ENCODE results near the gene PCNX1.

PCNX1 gene

DNA sequence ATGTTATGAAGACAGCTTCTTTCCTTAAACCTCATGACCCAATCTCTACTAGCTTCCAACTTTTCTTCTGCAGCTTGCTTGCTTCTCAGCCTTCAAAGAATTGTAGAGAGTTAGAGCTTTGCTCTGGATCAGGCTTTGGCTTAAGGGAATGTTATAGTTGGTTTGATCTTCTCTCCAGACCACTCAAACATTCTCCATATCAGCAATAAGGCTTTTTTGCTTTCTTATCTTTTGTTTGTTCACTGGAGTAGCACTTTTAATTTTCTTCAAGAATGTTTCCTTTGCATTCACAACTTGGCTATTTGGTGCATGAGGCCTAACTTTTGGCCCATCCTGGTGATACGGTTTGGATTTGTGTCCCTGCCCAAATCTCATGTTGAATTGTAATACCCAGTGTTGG, 163.8 kb downstream of the PCNX1 start:
- no peak for DNase-seq (ENCODE audit: low read depth, low spot score)

DNA sequence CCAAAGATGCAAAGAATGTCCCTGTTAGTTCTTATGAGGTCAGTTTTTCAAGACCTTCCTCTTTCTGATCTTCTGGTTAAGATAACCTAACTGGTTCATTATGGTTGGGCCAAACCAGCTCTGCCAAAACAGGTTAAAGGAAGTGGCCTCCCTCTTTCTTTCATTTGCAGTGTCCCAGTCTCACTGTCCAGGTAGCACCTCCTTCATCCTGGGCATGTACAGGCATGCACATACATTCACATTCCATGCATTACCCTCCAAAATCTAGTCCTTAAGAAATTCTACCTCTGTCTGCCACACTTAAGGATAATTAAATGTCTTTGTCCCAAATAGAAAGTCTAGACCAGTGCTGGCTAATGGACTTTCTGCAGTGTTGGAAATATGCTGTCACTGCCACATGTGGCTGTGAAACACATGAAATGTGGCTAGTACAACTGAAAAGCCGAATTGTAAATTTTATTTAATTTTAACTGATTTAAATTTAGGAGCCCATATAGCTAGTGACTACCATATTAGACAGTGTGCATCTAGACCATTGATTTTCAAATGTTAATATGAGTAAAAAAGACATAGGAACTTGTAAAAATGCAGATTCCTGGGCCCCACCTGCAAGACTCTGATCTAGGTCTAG, 169.3 kb downstream of the PCNX1 start:
- no peak for DNase-seq (ENCODE audit: low read depth, low spot score)

DNA sequence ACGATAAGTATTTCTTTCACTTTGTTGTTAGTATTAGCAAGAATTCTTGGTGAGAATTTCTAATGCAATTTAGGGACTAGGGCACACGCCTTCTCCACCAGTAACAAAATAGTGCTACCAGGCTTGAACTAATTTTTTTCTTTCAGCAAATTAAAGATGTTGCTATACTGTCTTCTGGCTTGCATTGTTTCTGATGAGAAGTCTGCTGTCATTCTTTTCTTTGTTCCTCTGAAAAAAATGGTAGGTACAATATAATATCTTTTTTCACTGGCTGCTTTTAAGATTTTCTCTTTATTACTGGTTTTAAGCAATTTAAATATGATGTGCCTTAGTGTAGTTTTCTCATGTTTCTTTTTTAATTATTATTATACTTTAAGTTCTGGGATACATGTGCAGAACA, 171.2 kb downstream of the PCNX1 start:
- no peak for DNase-seq (ENCODE audit: low read depth, low spot score)

DNA sequence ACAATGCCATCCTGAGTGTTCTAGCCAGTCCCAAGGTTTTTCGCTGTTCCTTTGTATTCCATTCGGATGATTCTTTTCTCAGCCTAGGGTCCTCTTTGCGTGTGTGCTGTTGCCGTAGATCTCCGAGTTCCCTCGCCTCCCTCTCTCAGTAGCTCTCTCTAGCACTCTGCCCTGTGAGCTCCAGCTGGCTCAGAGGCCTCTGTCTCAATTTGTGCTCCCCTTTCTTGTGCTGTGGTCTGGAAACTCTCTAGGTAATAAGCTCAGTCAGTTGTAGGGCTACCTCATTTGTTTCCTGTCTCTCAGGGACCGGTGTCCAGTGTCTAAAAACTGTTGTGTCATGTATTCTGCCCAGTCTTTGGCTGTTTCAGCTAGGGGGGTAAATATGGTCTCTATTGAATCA, 179.3 kb downstream of the PCNX1 start:
- no peak for DNase-seq (ENCODE audit: low read depth, low spot score)

DNA sequence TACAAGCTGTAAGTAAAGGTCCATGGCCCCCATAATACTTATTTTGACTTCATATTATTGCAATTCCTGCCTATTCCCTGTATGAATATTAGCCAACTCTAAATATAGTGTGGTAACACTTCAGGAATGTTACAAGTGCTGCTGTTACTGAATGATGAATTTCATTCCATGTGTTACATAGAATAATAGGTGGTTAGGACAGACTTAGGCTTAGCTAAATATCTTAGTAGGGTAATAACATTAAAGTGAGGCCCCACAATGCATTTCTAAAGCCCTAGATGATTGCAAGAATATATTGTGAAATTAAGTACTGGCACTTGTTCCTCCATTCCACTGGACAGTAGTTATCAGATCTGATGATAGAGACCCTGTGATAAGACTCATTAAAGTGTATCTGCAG, 182.7 kb downstream of the PCNX1 start:
- no peak for DNase-seq (ENCODE audit: low read depth, low spot score)

DNA sequence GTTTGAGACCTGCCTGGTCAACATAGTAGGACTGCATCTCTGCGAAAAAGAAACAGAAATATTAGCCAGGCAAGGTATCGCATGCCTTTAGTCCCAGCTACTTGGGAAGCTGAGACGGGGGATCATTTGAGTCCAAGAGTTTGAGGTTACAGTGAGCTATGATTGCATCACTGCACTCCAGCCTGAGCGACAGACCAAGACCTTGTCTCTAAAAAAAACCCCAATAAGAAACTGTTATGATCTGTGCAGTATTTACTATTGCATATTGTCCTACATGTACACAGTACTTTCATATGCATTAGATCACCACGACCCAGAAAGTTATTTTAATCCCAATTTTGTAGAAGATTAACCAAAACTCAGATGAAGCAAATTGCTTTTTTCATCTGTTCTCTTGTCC, 187.5 kb downstream of the PCNX1 start:
- no peak for DNase-seq (ENCODE audit: low read depth, low spot score)

DNA sequence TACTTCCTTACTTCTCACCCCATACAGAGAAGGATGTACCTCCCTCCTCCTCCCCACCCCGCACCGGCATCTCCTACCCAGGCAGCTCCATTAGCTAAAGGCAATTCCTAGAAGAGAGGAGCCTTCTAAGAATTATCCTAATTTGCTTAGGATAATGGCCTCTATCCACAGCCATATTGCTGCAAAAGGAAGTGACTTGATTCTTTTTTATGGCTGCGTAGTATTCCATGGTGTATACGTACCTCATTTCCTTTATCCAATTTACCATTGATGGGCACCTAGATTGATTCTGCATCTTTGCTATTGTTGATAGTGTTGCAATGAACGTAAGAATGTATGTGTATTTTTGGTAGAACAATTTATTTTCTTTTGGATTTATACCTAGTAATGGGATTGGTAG, 189.7 kb downstream of the PCNX1 start:
- no peak for DNase-seq (ENCODE audit: low read depth, low spot score)

DNA sequence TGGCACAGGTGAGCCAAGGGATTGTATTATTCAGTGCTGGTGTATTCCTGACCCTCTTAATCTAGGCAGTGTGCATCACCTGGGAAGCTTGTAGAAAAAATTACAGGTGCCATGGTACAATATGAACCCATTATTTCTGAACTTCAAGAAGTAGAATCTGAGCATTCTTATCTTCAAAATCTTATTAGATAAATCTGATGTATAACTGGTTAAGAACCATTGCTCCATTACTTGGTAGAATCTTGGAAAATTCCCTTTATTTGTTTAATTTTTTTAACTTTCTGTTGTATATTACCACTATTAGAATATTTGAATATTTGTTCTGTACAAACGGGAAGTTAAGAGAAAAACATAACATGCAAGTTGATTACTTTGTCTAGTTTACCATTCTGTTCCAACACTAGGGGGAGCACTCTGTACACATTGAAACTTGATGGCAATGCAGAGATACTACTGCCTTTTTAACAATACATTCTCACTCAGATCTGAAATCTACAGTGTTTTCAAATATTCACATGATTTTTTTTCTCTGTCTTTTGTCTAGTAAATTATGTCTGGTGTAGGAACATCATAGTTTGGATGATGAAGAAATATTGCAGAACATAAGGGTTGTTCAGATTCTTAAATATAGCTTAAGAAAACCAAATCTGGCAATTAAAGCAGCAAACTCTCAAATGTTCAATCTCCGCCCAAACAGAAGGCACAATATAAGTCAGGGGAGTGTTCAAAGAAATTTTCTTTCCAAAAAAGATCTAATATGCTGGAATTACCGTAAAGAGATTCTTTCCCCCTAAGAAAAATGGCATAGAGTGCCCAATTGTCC, 196.6 kb downstream of the PCNX1 start:
- DNase-seq (ENCODE audit: low read depth, low spot score), result no peak

DNA sequence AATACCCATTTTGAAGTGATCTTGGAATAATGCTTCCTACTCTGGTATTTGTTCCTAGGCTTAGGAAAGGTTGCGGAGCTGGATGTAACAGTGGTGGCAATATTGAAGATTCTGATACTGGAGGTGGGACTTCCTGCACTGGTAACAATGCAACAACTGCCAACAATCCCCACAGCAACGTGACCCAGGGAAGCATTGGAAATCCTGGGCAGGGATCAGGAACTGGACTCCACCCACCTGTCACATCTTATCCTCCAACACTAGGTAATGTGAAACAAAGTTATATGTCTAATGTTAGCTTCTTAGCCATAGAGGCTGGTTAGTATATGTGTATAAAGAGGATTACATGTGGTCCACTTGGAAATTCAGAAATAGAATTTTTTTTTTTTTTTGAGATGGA, 197.9 kb downstream of the PCNX1 start:
- DNase-seq (ENCODE audit: low read depth, low spot score), result no peak

DNA sequence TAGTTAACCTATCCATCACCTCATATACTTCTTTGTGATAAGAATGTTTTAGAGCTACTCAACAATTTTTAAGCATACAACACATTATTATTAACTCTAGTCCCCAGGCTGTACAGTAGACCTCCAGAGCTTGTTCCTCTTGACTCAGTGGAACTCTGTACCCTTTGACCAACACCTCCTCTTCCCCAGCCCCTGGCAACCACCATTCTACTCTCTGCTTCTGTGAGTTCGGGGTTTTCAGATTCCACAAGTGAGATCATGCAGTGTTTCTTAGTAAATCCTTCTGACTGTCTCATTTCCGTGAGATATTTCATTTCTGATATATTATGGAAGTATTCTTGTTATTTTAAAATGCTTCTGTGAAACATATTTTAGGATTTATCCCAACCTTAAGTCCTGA, 200.7 kb downstream of the PCNX1 start:
- no peak for DNase-seq (ENCODE audit: low read depth, low spot score)

DNA sequence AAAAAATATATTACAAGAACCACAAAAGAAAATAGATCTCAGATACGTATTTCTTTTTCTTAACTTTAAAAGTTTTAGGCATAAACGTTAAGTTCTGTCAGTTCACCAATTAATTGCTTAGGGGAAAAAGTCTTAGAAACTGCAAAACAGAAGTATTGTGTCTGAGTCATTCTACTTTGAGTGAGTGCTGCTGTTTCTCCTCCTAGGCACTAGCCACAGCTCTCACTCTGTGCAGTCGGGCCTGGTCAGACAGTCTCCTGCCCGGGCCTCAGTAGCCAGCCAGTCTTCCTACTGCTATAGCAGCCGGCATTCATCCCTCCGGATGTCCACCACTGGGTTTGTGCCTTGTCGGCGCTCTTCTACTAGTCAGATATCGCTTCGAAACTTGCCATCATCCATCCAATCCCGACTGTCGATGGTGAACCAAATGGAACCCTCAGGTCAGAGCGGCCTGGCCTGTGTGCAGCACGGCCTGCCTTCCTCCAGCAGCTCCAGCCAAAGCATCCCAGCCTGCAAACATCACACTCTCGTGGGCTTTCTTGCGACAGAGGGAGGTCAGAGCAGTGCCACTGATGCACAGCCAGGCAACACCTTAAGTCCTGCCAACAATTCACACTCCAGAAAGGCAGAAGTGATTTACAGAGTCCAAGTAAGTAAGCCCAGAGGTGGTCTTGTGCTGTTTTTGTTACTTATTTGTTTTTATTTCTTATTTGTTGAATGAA, 201.3 kb downstream of the PCNX1 start:
- DNase-seq (ENCODE audit: low read depth, low spot score), result no peak

DNA sequence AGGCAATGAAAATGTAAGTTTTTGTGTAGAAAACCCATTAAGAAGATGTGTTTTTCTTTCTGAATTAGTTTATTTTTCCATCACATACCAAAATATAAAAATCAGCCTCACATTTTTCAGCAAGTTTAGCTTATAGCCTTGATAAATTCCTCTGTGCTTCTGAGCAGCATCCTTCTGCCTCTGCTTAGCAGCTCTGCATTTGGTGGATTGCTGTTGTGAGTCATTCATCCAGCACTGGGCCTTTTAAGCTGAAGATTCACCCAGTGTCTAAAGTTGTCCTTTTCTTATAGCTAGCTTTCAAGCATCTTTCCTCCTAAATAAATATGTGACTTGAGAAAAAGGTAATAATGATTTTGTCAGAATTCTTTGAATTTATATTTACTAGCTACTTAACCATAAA, 206.1 kb downstream of the PCNX1 start:
- DNase-seq (ENCODE audit: low read depth, low spot score), result no peak

DNA sequence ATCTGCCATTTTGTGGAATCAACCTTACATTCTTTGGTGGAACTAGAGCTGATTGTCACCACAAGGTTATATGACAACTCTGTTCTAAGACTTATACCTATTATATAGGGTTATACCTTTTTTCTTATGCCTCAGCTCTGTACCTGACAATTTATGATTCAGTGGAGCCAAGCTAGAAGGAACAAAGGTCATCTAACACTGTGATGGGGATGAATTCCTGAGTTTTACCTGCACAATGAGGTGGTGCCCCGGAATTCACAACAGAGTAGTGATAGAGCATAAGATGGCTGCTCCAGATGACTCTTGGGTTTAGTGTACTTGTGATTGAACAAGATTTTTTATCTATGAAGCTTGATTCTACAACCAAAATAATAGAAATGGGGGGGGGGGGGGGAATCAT, 207.3 kb downstream of the PCNX1 start:
- DNase-seq (ENCODE audit: low read depth, low spot score), result no peak

DNA sequence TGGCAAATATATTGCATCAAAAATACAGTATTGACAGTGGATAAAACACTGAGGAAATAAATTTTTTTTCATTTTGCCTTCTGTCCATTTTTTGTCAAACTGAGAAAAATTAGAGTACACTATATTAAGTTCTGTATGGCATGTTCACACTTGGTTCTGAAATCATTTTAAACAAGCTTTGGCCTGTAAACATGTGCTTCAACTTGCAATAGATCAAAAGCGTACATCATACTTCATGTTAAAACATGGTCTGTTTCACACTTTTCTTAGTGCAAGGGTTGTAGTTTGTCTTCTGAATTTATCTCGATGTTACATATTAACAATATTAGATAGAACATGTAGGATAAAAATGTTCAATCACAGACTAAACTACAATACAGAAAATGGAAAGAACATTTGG, 208.0 kb downstream of the PCNX1 start:
- DNase-seq (ENCODE audit: low read depth, low spot score), result no peak

DNA sequence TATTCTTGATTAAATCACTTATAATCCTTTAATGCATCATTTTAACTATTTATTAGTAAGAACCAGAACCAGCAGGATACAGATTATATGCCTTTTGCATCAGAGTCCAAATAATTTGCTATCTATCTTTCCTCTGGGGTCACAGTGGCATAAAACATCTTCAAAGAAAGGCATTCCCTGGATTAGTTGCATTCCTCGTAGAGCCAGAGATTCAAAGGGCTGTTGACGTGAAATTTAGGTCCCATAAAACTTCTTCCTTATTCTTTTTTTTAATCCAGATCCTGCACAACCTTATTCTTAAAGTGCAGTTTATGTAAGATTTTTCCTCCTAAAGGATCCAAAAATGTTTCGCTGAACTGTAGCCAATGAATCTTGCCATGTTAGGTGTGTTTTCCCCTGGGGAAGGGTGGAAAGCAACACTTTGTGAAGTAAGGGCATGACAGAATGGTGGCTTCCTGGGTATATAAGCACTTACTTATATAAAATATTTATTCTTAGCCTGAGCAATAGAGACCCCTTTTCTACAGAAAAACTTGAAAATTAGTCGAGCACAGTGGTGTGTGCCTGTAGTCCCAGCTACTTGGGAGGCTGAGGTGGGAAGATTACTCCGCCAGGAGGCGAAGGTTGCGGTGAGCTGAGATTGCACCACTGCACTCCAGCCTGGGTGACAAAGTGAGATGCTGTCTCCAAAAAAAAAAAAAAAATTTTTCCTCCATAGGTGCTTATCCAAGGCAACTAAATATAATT, 208.7 kb downstream of the PCNX1 start:
- DNase-seq (ENCODE audit: low read depth, low spot score), result no peak

DNA sequence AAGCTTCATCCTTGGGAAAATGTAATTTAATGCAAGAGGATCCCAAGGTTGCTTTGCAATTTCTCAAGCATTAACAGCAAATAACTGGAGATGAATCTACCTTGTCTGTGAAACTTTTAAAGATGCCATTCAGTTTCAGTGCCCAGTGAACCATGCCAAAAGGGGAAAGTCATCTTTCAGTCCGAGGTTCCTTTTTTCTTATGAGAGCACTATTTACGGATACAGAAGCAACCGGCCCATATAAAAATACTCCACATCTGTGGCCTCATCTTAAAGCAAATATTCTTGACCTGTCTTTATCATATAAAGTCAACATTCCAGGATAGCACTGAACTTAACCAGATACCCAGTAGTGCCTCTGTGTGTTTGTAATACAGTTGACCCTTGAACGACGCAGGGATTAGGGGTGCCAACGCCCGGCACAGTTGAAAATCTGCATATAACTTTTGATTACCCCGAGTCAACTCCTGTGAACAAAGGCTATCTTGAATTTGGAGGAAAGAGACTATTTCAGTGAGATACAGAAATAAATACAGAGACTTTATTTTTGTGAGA, 209.4 kb downstream of the PCNX1 start:
- no peak for DNase-seq (ENCODE audit: low read depth, low spot score)

DNA sequence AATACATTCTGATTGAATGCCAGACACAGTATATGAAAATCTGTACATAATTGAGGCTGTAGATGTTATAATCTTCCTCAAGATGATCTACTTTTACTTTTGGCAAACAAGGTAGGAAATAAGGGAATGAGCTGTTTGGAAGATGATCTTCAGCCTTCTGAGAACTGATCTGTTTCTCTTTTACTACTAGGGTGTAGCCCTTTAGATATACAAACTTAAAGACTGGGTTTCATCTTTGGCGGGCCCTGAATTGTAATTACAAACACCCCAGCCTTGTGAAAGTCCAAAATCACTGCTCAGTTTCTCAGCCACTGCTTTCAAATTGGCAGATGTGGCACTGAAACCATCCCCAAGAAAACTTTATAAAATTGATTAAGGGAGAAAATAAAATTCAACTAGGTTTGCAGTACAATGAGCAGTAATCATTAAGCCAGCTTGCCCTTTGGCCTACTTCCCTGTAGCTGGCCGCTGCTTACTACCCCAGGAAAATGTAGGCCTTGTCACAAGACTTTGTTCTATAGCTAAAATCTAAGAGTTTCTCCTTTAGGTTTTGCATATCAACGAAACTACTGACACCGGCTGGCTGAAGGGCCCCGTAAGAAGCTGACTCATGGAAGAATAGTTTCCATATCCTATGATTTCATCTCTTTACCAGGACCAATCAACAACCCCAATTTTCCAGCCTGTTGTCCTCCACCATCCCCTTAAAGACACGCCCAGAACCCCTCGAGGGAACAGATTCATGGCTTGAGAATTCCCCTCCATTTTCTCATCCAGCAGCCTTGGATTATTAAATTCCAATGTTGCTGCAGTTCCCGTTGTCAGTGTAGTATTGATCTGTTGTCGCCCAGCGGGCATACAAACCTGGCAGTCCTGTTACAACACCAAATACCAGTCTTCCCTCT, 210.8 kb downstream of the PCNX1 start:
- peak; percentile 51 for DNase-seq (ENCODE audit: low read depth, low spot score)

DNA sequence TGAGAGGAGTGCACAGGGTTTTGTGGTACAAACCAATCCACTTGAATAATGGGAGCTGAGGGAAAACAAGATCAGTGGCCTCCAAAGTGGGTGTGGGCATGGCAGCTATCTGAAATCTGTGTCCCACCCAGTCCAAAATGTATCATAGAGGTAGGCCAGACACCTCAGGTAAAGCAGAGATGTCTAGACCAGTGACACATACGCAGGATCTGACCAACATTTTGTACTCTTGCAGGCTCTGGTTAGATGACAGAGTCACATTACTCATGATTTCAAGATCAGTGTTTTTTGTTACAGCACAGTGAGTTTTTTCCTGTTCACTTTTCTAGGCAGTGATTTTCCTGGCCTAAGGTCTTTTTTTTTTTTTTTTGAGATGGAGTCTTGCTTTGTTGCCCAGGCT, 211.8 kb downstream of the PCNX1 start:
- DNase-seq (ENCODE audit: low read depth, low spot score), result no peak

DNA sequence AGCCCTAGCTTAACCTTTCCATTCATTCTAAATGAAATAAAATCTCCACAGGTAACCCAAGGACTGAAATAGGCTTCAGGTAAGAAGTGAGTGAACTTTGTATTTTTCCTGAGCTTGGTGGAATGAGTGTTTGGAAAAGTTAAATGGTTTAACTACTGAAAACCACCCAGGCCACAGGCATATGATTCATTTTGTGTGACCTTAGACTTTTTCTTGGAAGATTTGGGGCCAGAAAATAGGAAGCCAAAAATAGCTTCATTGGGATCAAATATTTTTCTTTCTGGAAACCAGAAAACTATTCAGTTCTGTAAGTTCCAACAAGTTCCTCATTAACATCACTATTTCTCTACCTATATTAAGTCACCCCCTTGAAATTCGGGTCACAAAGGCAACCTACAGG, 212.6 kb downstream of the PCNX1 start:
- no peak for DNase-seq (ENCODE audit: low read depth, low spot score)

DNA sequence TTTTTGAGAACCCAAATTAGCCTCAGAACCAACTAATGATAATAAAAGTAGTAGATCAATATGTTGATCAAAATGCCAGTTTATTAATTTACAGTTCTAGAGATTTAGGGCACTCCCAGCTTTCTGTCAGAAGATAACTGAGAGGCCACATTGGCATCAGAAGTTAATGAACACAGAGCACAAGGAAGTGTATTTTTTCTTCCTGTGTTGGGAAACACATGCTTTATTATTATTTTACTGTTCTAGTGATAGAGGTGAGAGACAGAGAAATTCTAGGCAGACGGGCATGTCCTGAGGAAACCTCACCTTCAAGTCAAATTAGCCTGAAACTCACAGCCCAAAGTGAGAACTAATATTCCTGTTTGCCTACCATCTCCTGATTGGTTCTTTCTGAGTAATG, 213.7 kb downstream of the PCNX1 start:
- DNase-seq (ENCODE audit: low read depth, low spot score), result no peak

DNA sequence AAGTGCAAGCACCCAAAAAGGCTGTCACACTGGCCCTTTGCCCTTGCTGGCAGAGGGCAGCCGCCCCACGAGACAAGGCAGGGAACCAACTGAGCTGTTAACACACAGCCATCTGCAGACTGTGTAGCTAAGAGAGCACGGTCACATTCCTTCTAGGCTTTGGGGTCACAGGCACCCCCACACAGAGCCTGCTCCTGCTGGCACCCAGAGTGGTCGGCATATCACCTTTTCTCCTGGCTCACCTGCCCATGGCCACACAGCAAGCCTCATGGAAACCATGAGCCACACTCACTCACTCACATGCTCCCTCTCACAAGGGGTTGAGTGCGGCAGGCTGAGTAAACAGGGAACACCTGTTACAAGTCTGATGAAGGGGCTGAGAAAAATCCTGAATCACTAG, 214.5 kb downstream of the PCNX1 start:
- DNase-seq (ENCODE audit: low read depth, low spot score), result no peak
